Glutamatergic neuron (in vitro differentiated cells): ENCODE measurements around the gene KIAA1671. TPM values are rescaled to one million over a fixed set of nuclear protein-coding genes. Genes with fewer than 3 reads are reported as not detected.

Source experiments
- DNase-seq: peaks from one replicate; pipeline ENCODE4 v3.0.0; 2022
- H3K27ac Mint-ChIP-seq: one replicate; pipeline ENCODE4 v1.8.0; 2020; ENCODE audit warnings: mild to moderate bottlenecking, mixed read lengths, inconsistent platforms; ENCODE audit not compliant: unreplicated experiment
- H3K27me3 Mint-ChIP-seq: one replicate; pipeline ENCODE4 v1.8.0; 2020; ENCODE audit warnings: mild to moderate bottlenecking, moderate library complexity, mixed read lengths, inconsistent platforms; ENCODE audit not compliant: unreplicated experiment
- H3K36me3 Mint-ChIP-seq: one replicate; pipeline ENCODE4 v1.8.0; 2020; ENCODE audit warnings: mild to moderate bottlenecking, mixed read lengths, inconsistent platforms; ENCODE audit not compliant: unreplicated experiment
- H3K4me1 Mint-ChIP-seq: one replicate; pipeline ENCODE4 v1.8.0; 2020; ENCODE audit warnings: mild to moderate bottlenecking, low read depth, mixed read lengths, inconsistent platforms; ENCODE audit not compliant: unreplicated experiment
- H3K4me3 Mint-ChIP-seq: one replicate; pipeline ENCODE4 v1.8.0; 2020; ENCODE audit warnings: mild to moderate bottlenecking, mixed read lengths, inconsistent platforms; ENCODE audit not compliant: unreplicated experiment
- H3K9me3 Mint-ChIP-seq: one replicate; pipeline ENCODE4 v1.8.0; 2020; ENCODE audit warnings: mild to moderate bottlenecking, moderate library complexity, mixed read lengths, inconsistent platforms; ENCODE audit not compliant: unreplicated experiment
- total RNA-seq: library from RNA; stranded (reverse); fragmentation: NEBNext Ultra II Directional; extraction: Animal tissue kit (Norgen Biotek cat#: 25700); gene quantifications from one replicate; pipeline ENCODE4 v1.2.1, GENCODE V29; 2021; ENCODE audit not compliant: unreplicated experiment
- TF ChIP-seq, protein P1 (sequence below): fragments of 200-600 bp; sonication (generic); IDR thresholded peaks from one replicate; pipeline ENCODE4 v1.5.0; 2021; ENCODE audit not compliant: partially characterized antibody, unreplicated experiment

Gene KIAA1671
- total RNA-seq, 1 donor from 2014 or later, result 15.3 TPM

DNA sequence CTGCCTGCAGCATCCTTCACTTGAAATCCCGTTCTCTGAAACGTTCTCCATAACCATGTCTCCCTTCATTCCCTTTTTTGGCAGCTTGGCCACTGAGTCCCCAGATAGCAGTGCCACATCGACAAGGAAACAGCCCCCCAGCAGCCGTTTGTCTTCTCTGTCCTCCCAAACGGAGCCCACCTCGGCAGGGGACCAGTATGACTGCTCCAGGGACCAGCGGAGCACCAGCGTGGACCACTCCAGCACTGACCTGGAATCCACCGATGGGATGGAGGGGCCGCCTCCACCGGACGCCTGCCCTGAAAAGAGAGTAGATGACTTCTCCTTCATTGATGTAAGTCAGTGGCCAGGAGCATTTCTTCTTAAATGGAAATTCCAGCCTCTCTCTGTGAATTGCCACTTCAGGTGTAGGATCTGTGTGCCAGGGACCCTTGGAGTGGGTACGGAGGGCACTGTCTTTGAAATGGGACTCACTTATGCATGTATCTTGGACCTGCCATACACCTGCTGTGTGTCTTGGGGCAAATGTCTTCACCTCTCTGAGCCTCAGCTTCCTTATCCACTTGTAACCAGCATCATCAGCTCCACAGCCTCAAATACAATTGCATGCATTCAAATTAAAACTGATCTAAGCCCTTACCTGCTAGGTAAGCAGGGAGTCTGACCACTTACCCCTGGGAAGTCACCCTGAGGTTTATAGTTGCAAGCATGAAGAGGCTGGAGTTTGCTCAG, 221.8 kb downstream of the KIAA1671 start:
- TF ChIP-seq, protein P1, sequence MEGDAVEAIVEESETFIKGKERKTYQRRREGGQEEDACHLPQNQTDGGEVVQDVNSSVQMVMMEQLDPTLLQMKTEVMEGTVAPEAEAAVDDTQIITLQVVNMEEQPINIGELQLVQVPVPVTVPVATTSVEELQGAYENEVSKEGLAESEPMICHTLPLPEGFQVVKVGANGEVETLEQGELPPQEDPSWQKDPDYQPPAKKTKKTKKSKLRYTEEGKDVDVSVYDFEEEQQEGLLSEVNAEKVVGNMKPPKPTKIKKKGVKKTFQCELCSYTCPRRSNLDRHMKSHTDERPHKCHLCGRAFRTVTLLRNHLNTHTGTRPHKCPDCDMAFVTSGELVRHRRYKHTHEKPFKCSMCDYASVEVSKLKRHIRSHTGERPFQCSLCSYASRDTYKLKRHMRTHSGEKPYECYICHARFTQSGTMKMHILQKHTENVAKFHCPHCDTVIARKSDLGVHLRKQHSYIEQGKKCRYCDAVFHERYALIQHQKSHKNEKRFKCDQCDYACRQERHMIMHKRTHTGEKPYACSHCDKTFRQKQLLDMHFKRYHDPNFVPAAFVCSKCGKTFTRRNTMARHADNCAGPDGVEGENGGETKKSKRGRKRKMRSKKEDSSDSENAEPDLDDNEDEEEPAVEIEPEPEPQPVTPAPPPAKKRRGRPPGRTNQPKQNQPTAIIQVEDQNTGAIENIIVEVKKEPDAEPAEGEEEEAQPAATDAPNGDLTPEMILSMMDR, result no peak

DNA sequence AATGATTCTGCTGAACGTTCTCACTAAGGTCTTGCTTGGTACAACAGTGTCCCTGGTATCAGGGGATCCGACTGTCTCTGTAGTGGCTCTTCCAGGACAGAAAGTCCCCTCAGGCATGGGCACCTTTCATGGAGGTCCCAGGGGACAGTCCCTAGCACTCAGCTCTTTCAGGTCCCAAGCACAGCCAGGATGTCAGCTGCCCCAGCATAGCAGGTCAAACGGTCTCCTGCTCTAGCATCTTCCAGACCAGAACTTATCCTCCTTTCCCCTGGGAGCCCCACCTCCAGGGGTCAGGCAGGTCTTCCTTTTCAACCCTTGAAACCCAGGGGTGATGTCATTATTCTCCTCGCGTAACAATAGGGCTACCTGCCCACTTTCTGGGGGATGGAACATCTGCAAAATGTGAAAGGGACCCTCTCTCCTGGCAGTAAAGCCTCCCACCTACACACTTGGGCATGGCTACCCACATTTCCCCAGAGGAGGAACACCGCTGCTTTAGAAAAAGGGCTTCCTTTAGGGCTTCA, 222.4 kb downstream of the KIAA1671 start:
- Mint-ChIP-seq H3K36me3 (peaks cover 8% of the 10 kb centered on the region), H3K4me1 (no peaks in the 10 kb centered on the region)
- TF ChIP-seq, protein P1, result no peak

More for the DNA sequence above, 221.8 kb downstream of the KIAA1671 start:
- H3K4me3 Mint-ChIP-seq, result no peak overlapping the region
- peaks cover 4% of the 10 kb centered on the region for H3K27me3 Mint-ChIP-seq
- no peak for DNase-seq
- H3K27ac Mint-ChIP-seq, result no peak overlapping the region
- H3K9me3 Mint-ChIP-seq, result no peaks in the 10 kb centered on the region
- H3K36me3 Mint-ChIP-seq, result peaks cover 2% of the 10 kb centered on the region
- no peaks in the 10 kb centered on the region for H3K4me1 Mint-ChIP-seq

DNA sequence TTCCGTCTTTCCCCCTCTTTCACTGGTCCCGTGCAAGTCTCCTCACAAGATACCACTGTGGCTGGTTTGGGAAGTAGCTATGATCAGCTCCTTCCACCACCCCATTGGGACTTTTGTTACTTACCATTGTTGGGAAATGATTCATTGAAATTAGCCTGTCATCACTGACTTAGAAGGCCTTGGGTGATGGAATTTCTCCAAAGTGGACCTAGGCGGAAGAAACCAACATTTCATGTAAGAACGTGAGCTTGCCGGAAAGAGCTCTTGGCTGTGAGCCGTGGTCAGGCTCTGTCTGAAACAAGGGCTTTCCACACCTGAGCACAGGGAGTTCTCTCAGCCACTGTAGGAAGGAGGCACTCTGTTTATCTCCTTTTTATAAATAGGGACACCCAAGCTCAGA, 223.7 kb downstream of the KIAA1671 start:
- Mint-ChIP-seq H3K36me3 (peaks cover 10% of the 10 kb centered on the region), H3K27ac (no peak overlapping the region), H3K9me3 (peaks cover 6% of the 10 kb centered on the region), H3K27me3 (peaks cover 4% of the 10 kb centered on the region), H3K4me3 (no peak overlapping the region), H3K4me1 (no peaks in the 10 kb centered on the region)
- TF ChIP-seq, protein P1, result no peak
- no peak for DNase-seq

More for the DNA sequence above, 222.4 kb downstream of the KIAA1671 start:
- no peak for DNase-seq
- Mint-ChIP-seq H3K27ac (no peak overlapping the region), H3K4me3 (no peak overlapping the region), H3K9me3 (peaks cover 5% of the 10 kb centered on the region), H3K27me3 (peaks cover 4% of the 10 kb centered on the region)

DNA sequence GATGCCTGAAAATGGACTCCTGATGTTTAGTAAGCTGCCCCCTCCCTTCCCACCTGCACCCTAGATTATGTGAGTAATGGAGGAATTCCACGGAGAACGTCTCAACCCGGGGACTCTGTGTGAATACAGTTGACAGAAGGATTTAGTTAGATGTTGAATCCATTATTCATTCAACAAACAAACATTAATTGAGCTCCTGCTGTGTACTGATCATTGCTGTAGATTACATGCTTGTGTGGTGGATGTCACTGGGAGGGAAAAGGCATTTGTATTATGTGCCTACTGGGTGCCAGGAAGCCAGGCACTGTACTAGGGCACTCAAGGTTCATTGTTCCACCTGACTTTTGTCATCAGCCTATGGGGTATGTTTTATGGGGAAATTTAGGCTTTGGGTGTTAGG, 224.3 kb downstream of the KIAA1671 start:
- TF ChIP-seq, protein P1, result no peak
- Mint-ChIP-seq H3K4me1 (no peaks in the 10 kb centered on the region), H3K36me3 (peaks cover 10% of the 10 kb centered on the region), H3K27ac (no peak overlapping the region), H3K4me3 (no peak overlapping the region), H3K9me3 (peaks cover 6% of the 10 kb centered on the region), H3K27me3 (peaks cover 2% of the 10 kb centered on the region)
- DNase-seq, result no peak

DNA sequence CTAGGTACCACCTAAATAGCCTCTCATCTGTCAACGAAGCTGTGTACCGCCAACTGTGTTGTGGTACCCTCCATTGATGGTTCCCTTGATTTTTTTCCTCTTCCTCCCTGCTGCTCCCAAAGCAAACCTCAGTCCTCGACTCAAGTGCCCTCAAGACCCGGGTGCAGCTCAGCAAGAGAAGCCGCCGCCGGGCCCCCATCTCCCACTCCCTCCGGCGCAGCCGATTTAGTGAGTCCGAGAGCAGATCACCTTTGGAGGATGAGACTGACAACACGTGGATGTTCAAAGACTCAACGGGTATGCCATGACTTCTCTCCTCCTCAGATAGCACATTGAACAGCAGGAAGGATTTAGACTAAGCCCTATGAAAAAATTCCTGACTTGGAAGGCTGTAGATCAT, 224.7 kb downstream of the KIAA1671 start:
- peaks cover 2% of the 10 kb centered on the region for H3K27me3 Mint-ChIP-seq
- no peak overlapping the region for H3K27ac Mint-ChIP-seq
- no peaks in the 10 kb centered on the region for H3K4me1 Mint-ChIP-seq
- H3K36me3 Mint-ChIP-seq, result peaks cover 10% of the 10 kb centered on the region
- H3K4me3 Mint-ChIP-seq, result no peak overlapping the region
- DNase-seq, result no peak
- peaks cover 6% of the 10 kb centered on the region for H3K9me3 Mint-ChIP-seq
- TF ChIP-seq, protein P1, result no peak
